K562 (cell line): ENCODE data around the gene EPHA1. TPM values are rescaled to one million over a fixed set of nuclear protein-coding genes. Genes with fewer than 3 reads are reported as not detected.

Experiments
- CBX5 ChIP-seq: IDR thresholded peaks from 2 replicates; pipeline ENCODE4 v1.6.1; 2014; ENCODE audit warnings: low read depth, borderline replicate concordance
- CREB1 ChIP-seq, 2 experiments: sonication (generic) in 1 of 2; formaldehyde crosslinking in 1 of 2; IDR thresholded peaks; 2 replicates each; pipeline versions ENCODE4 v1.6.1 to v1.8.0; 2012 to 2022; ENCODE audit warnings: inconsistent platforms in 1 of 2, mild to moderate bottlenecking in 1 of 2, missing genetic modification reagents in 1 of 2, moderate library complexity in 1 of 2
- ETV1 ChIP-seq: fragments of 450-650 bp; conservative IDR thresholded peaks from 2 replicates; pipeline ENCODE4 v1.6.1; 2016; ENCODE audit warnings: missing genetic modification characterization, control low read depth, low read depth, missing compliant biosample characterization
- FIP1L1 ChIP-seq: fragments of 200-400 bp; formaldehyde crosslinking; IDR thresholded peaks from 2 replicates; pipeline ENCODE4 v1.6.1; 2018; ENCODE audit warnings: mild to moderate bottlenecking, low read depth, low read length; ENCODE audit not compliant: poor library complexity, severe bottlenecking
- FOXK1 ChIP-seq: sonication (generic); formaldehyde crosslinking; IDR thresholded peaks from 2 replicates; pipeline ENCODE4 v1.8.0; 2022; ENCODE audit warnings: missing genetic modification reagents, mild to moderate bottlenecking, borderline replicate concordance
- FOXK2 ChIP-seq, 2 experiments: fragments of 450-650 bp; IDR thresholded peaks in 1 of 2; conservative IDR thresholded peaks in 1 of 2; 2 replicates each; pipeline ENCODE4 v1.6.1; 2016; ENCODE audit warnings: low read depth in 2 of 2, mild to moderate bottlenecking in 1 of 2
- GABPA ChIP-seq: fragments of 200-800 bp; sonication (Bioruptor generic); conservative IDR thresholded peaks from 2 replicates; pipeline ENCODE4 v1.6.1; 2016; ENCODE audit warnings: low read depth, missing genetic modification characterization, missing compliant biosample characterization
- ILK ChIP-seq: fragments of 450-650 bp; IDR thresholded peaks from 2 replicates; pipeline ENCODE4 v1.6.1; 2016; ENCODE audit warnings: missing genetic modification characterization, low read depth, mild to moderate bottlenecking, missing compliant biosample characterization, moderate library complexity, borderline replicate concordance
- L3MBTL2 ChIP-seq: fragments of 450-650 bp; IDR thresholded peaks from 2 replicates; pipeline ENCODE4 v1.6.1; 2016; ENCODE audit warnings: mild to moderate bottlenecking, moderate library complexity
- PHF20 ChIP-seq: fragments of 450-650 bp; IDR thresholded peaks from 2 replicates; pipeline ENCODE4 v1.6.1; 2018; ENCODE audit not compliant: partially characterized antibody
- PHTF2 ChIP-seq: fragments of 250-450 bp; sonication (Bioruptor Pico); IDR thresholded peaks from 2 replicates; pipeline ENCODE4 v1.5.0; 2021; ENCODE audit warnings: mild to moderate bottlenecking
- POU5F1 ChIP-seq: fragments of 150-350 bp; IDR thresholded peaks from 2 replicates; pipeline ENCODE4 v1.6.1; 2014; ENCODE audit warnings: borderline replicate concordance, low read length, low read depth, mild to moderate bottlenecking; ENCODE audit not compliant: partially characterized antibody
- RAD21 ChIP-seq, 2 experiments: fragments of 250-450 bp in 1 of 2; fragments of 450-650 bp in 1 of 2; sonication (Bioruptor Pico) in 1 of 2; formaldehyde crosslinking in 1 of 2; IDR thresholded peaks in 1 of 2; conservative IDR thresholded peaks in 1 of 2; 2 replicates each; pipeline versions ENCODE4 v1.4.0 to v1.8.0; 2020 to 2022; ENCODE audit warnings: mild to moderate bottlenecking in 2 of 2, moderate library complexity in 1 of 2
- RBFOX2 ChIP-seq: fragments of 200-400 bp; formaldehyde crosslinking; IDR thresholded peaks from 2 replicates; pipeline ENCODE4 v1.6.1; 2017; ENCODE audit warnings: low read depth, mild to moderate bottlenecking, low read length, moderate library complexity
- SMARCA4 ChIP-seq: fragments of 450-650 bp; IDR thresholded peaks from 2 replicates; pipeline ENCODE4 v1.6.1; 2016
- XRCC5 ChIP-seq: fragments of 200-400 bp; formaldehyde crosslinking; IDR thresholded peaks from 2 replicates; pipeline ENCODE4 v1.6.1; 2017; ENCODE audit warnings: low read depth, mild to moderate bottlenecking, low read length
- polyA plus RNA-seq, 8 experiments: library from polyadenylated mRNA; depleted of rRNA in 4 of 8; stranded (reverse) in 5 of 8; unstranded in 3 of 8; fragments of >200 nt; fragmentation: Nextera tagmentation in 2 of 8; fragmentation: Illumina TruSeq in 1 of 8; extraction: Ambion mirVana in 2 of 8; extraction: Trizol in 1 of 8; gene quantifications; 2 replicates each; pipeline versions ENCODE4 v1.2.1 to v1.2.3, GENCODE V29; 2011 to 2014; ENCODE audit warnings: inconsistent platforms in 1 of 8, missing spikeins in 1 of 8
- total RNA-seq, 7 experiments: library from RNA; depleted of rRNA in 6 of 7; stranded (reverse); fragments of >200 nt in 6 of 7; fragmentation: Illumina TruSeq in 2 of 7; extraction: Trizol in 2 of 7; gene quantifications; 2 replicates each; pipeline versions ENCODE4 v1.2.1 to v1.2.3, GENCODE V29; 2011 to 2021; ENCODE audit warnings: low replicate concordance in 1 of 7
- TF ChIP-seq, protein P1 (sequence below): IDR thresholded peaks from 2 replicates; pipeline ENCODE4 v1.6.1; 2011; ENCODE audit warnings: borderline replicate concordance, low read depth, mild to moderate bottlenecking, moderate library complexity, low read length; ENCODE audit not compliant: insufficient read depth, poor library complexity, severe bottlenecking
- TF ChIP-seq, protein P2 (sequence below): fragments of 250-450 bp; sonication (Bioruptor Pico); IDR thresholded peaks from 2 replicates; pipeline ENCODE4 v1.9.0; 2021; ENCODE audit warnings: mild to moderate bottlenecking, inconsistent platforms
- TF ChIP-seq, protein P3 (sequence below), 2 experiments: fragments of 250-450 bp in 1 of 2; fragments of 450-650 bp in 1 of 2; sonication (Bioruptor Pico) in 1 of 2; IDR thresholded peaks; 2 replicates each; pipeline versions ENCODE4 v1.6.1 to v1.8.0; 2016 to 2021; ENCODE audit warnings: mild to moderate bottlenecking in 2 of 2, moderate library complexity in 2 of 2, missing compliant biosample characterization in 1 of 2, missing genetic modification characterization in 1 of 2
- TF ChIP-seq, protein P4 (sequence below), 2 experiments: IDR thresholded peaks; 2 replicates each; pipeline ENCODE4 v1.6.1; 2011; ENCODE audit warnings: borderline replicate concordance in 1 of 2, control low read depth in 1 of 2, low read depth in 1 of 2, low read length in 1 of 2, mild to moderate bottlenecking in 1 of 2, mixed read lengths in 1 of 2, moderate library complexity in 1 of 2; ENCODE audit not compliant: insufficient read depth in 1 of 2, insufficient read length in 1 of 2, poor library complexity in 1 of 2, severe bottlenecking in 1 of 2; ENCODE audit errors: extremely low read depth in 1 of 2

EPHA1 gene
- total and polyA plus RNA-seq, 9 of the 15 experiments (the other 6 are each of a cell fraction or from before 2014, with no cell fraction given) = 0.22 to 0.57 (median 0.32) TPM; not detected in 6

DNA sequence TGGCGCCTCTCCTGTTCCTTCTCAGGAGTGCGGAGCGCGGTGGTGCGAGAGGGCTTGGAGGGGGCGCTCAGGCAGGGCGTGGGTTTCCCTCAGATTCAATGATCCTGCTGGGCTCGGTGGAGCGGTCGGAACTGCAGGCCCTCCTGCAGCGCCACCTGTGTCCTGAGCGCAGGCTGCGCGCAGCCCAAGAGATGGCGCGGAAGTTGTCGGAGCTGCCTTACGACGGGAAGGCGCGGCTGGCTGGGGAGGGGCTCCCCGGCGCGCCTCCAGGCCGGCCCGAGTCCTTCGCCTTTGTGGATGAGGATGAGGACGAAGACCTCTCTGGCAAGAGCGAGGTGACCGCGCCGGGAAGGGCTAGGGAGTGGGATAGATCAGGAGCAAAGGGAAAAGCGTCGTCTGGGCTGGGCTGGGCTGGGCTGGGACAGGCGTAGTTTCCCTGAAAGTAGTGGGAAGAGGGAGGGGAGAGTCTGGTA, 63.2 kb downstream of the EPHA1 start (continued):
- TF ChIP-seq, protein P1, sequence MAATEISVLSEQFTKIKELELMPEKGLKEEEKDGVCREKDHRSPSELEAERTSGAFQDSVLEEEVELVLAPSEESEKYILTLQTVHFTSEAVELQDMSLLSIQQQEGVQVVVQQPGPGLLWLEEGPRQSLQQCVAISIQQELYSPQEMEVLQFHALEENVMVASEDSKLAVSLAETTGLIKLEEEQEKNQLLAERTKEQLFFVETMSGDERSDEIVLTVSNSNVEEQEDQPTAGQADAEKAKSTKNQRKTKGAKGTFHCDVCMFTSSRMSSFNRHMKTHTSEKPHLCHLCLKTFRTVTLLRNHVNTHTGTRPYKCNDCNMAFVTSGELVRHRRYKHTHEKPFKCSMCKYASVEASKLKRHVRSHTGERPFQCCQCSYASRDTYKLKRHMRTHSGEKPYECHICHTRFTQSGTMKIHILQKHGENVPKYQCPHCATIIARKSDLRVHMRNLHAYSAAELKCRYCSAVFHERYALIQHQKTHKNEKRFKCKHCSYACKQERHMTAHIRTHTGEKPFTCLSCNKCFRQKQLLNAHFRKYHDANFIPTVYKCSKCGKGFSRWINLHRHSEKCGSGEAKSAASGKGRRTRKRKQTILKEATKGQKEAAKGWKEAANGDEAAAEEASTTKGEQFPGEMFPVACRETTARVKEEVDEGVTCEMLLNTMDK = peak; percentile 90
- TF ChIP-seq XRCC5 = peak; percentile 88
- peak; percentile 62 for TF ChIP-seq RBFOX2
- no peak for TF ChIP-seq POU5F1
- peak; percentile 43; the same call in 1 of the 2 replicates for TF ChIP-seq SMARCA4
- TF ChIP-seq FOXK1 (CRISPR knock-in tag) = no peak
- peak; percentile 61 for TF ChIP-seq CREB1 (IDR thresholded peaks at IDR 0.05)
- peak; percentile 51; the same call in 1 of the 2 replicates for TF ChIP-seq CREB1 (CRISPR knock-in tag; IDR thresholded peaks at IDR 0.05)
- TF ChIP-seq GABPA (tag) = peak; percentile 44
- no peak for TF ChIP-seq ILK (tag)
- TF ChIP-seq ETV1 (tag) = peak; percentile 55; the same call in 1 of the 2 replicates
- peak; percentile 59 for TF ChIP-seq FIP1L1
- TF ChIP-seq, protein P2, sequence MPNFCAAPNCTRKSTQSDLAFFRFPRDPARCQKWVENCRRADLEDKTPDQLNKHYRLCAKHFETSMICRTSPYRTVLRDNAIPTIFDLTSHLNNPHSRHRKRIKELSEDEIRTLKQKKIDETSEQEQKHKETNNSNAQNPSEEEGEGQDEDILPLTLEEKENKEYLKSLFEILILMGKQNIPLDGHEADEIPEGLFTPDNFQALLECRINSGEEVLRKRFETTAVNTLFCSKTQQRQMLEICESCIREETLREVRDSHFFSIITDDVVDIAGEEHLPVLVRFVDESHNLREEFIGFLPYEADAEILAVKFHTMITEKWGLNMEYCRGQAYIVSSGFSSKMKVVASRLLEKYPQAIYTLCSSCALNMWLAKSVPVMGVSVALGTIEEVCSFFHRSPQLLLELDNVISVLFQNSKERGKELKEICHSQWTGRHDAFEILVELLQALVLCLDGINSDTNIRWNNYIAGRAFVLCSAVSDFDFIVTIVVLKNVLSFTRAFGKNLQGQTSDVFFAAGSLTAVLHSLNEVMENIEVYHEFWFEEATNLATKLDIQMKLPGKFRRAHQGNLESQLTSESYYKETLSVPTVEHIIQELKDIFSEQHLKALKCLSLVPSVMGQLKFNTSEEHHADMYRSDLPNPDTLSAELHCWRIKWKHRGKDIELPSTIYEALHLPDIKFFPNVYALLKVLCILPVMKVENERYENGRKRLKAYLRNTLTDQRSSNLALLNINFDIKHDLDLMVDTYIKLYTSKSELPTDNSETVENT (CRISPR knock-in tag) = 0 out of 2 replicates have a peak, but pooled peaks have one; percentile 26
- no peak for TF ChIP-seq PHTF2
- TF ChIP-seq CBX5 = no peak
- TF ChIP-seq, protein P3, sequence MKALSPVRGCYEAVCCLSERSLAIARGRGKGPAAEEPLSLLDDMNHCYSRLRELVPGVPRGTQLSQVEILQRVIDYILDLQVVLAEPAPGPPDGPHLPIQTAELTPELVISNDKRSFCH (CRISPR knock-in tag; IDR thresholded peaks at IDR 0.05) = no peak
- TF ChIP-seq, protein P3 (tag; IDR thresholded peaks at IDR 0.05) = peak; percentile 25; the same call in 1 of the 2 replicates
- no peak for TF ChIP-seq FOXK2 (conservative IDR thresholded peaks at IDR 0.05 in 1 of 2, IDR thresholded peaks at IDR 0.05 in 1 of 2; ENCODE audit: low read depth in 2 of 2)
- peak; percentile 64 for TF ChIP-seq PHF20
- TF ChIP-seq, protein P4, sequence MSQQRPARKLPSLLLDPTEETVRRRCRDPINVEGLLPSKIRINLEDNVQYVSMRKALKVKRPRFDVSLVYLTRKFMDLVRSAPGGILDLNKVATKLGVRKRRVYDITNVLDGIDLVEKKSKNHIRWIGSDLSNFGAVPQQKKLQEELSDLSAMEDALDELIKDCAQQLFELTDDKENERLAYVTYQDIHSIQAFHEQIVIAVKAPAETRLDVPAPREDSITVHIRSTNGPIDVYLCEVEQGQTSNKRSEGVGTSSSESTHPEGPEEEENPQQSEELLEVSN (IDR thresholded peaks at IDR 0.05; ENCODE audit: borderline replicate concordance in 1 of 2, extremely low read depth in 1 of 2, insufficient read depth in 1 of 2, insufficient read length in 1 of 2, low read depth in 1 of 2, low read length in 1 of 2, poor library complexity in 1 of 2, severe bottlenecking in 1 of 2) = peak; percentile 48 to 83
- peak in 1 of 2 experiments; percentile 53; a peak in 2 of 4 replicates for TF ChIP-seq RAD21 (CRISPR knock-in tag; conservative IDR thresholded peaks at IDR 0.05 in 1 of 2, IDR thresholded peaks at IDR 0.05 in 1 of 2)
- peak; percentile 85 for TF ChIP-seq L3MBTL2
